MM.1S (cell line): ENCODE data around the gene NFATC2.

Experiments
- CTCF ChIP-seq: fragments of 300-600 bp; sonication (generic); IDR thresholded peaks from 2 replicates; pipeline ENCODE4 v1.5.1; 2016; ENCODE audit warnings: antibody characterized with exemption, low read length, mixed read lengths
- EZH2 ChIP-seq: fragments of 300-600 bp; sonication (generic); optimal IDR thresholded peaks from 2 replicates; pipeline ENCODE3; 2017; ENCODE audit warnings: low read depth, mild to moderate bottlenecking, antibody characterized with exemption, low read length, mixed read lengths
- EZH2phosphoT487 ChIP-seq: fragments of 300-600 bp; sonication (generic); IDR thresholded peaks from 2 replicates; pipeline ENCODE4 v1.6.1; 2018; ENCODE audit warnings: antibody characterized with exemption, low read length

GRCh38 chr20:51467956-51468626, 74.4 kb downstream of the NFATC2 start:
- no peak for TF ChIP-seq CTCF
- no peak for TF ChIP-seq EZH2
- TF ChIP-seq EZH2phosphoT487: no peak
